GM19099 (cell line): Measurements from ENCODE around the gene ERLEC1.

ENCODE experiments used
- POLR2A ChIP-seq: IDR thresholded peaks from 3 replicates; pipeline ENCODE4 v1.6.1; 2011; ENCODE audit warnings: low read depth; ENCODE audit not compliant: insufficient read length; ENCODE audit errors: extremely low read depth

The ERLEC1 gene

GRCh38 chr2:53854678-53855077 is 67.8 kb downstream of the ERLEC1 start:
- no peak for TF ChIP-seq POLR2A

GRCh38 chr2:53856272-53856671 is 69.4 kb downstream of the ERLEC1 start:
- no peak for TF ChIP-seq POLR2A

GRCh38 chr2:53859206-53860181 is 72.7 kb downstream of the ERLEC1 start, which contains the start of gene GPR75:
TSS of gene GPR75 (minus strand) at chr2:53859967. CDS start at chr2:53854756, 5,211 bp downstream.
- TF ChIP-seq POLR2A: no peak

- no peak for TF ChIP-seq POLR2A
These were observed 75.0 kb downstream of the ERLEC1 start for GRCh38 chr2:53861824-53862223.

GRCh38 chr2:53863538-53864227 is 76.8 kb downstream of the ERLEC1 start:
- TF ChIP-seq POLR2A: no peak

GRCh38 chr2:53865264-53865663 is 78.4 kb downstream of the ERLEC1 start:
- TF ChIP-seq POLR2A: no peak

- TF ChIP-seq POLR2A: no peak
These were observed 79.1 kb downstream of the ERLEC1 start for GRCh38 chr2:53865962-53866361.

- no peak for TF ChIP-seq POLR2A
These were observed 80.3 kb downstream of the ERLEC1 start for GRCh38 chr2:53867169-53867568.

GRCh38 chr2:53867773-53868172 is 80.9 kb downstream of the ERLEC1 start:
- no peak for TF ChIP-seq POLR2A
